HepG2 (cell line): ENCODE results near the gene EIF3B.

Experiments used
- HOXA7 ChIP-seq: sonication (generic); formaldehyde crosslinking; IDR thresholded peaks from 2 replicates; pipeline ENCODE4 v1.8.1; 2022; ENCODE audit warnings: mild to moderate bottlenecking, missing genetic modification reagents, moderate library complexity
- RFXANK ChIP-seq: IDR thresholded peaks from 2 replicates; pipeline ENCODE4 v1.6.1; 2016
- SOX6 ChIP-seq, 2 experiments: fragments of 450-650 bp in 1 of 2; sonication (generic) in 1 of 2; formaldehyde crosslinking in 1 of 2; IDR thresholded peaks; 2 replicates each; pipeline versions ENCODE4 v1.4.0 to v1.6.1; 2017 to 2020; ENCODE audit warnings: antibody characterized with exemption in 1 of 2, mild to moderate bottlenecking in 1 of 2, missing genetic modification reagents in 1 of 2
- ZFX ChIP-seq: sonication (generic); formaldehyde crosslinking; IDR thresholded peaks from 2 replicates; pipeline ENCODE4 v1.4.0; 2020; ENCODE audit warnings: mild to moderate bottlenecking, low read depth, missing genetic modification reagents, moderate library complexity
- ZNF367 ChIP-seq: sonication (generic); formaldehyde crosslinking; IDR thresholded peaks from 2 replicates; pipeline ENCODE4 v1.4.0; 2020; ENCODE audit warnings: missing genetic modification reagents, borderline replicate concordance
- ZNF7 ChIP-seq: IDR thresholded peaks from 2 replicates; pipeline ENCODE4 v1.6.1; 2016; ENCODE audit warnings: missing biosample characterization, missing genetic modification reagents
- ZNF766 ChIP-seq: sonication (generic); formaldehyde crosslinking; IDR thresholded peaks from 2 replicates; pipeline ENCODE4 v1.5.0; 2020; ENCODE audit warnings: missing genetic modification reagents, borderline replicate concordance
- TF ChIP-seq, protein P1 (sequence below): sonication (generic); formaldehyde crosslinking; IDR thresholded peaks from 2 replicates; pipeline ENCODE4 v1.5.0; 2020; ENCODE audit warnings: missing genetic modification reagents, mild to moderate bottlenecking, borderline replicate concordance

DNA sequence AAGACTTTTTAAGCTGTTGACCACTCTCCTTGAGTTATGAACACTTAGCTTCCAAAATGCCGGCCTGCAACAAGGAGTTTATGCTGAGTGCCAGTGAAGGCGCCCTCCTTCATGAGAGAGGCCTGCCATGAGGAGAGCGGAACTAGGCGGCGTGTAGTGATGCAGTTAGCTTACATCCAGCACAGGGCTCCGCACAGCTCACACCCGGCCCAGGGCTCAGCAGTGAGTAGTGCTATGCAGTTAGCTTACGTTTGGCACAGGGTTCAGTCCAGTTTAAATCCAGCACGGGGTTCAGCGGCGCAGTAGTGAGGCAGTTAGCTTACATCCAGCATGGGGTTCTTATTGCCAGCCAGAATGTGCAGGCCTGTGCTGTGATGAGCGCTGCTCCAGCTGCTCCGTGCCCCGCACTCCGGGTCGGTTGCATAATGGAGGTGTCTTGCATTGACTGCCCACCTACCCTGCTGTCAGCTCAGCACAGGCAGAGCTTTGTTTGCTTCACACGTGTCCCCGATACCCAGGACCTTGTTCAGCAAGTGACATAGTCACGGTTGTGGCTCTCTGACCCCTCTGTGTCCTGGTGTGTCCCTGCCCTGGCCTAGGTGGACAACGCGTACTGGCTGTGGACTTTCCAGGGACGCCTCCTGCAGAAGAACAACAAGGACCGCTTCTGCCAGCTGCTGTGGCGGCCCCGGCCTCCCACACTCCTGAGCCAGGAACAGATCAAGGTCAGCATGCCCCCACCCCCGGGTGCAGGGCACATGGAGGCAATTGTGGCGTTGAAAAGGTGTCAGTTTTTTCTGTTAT is 21.9 kb downstream of the EIF3B start:
- no peak for TF ChIP-seq HOXA7 (CRISPR knock-in tag)
- TF ChIP-seq ZNF7 (CRISPR knock-in tag), result no peak
- no peak for TF ChIP-seq ZNF367 (CRISPR knock-in tag)
- TF ChIP-seq SOX6 (IDR thresholded peaks at IDR 0.05), result no peak
- no peak for TF ChIP-seq SOX6 (CRISPR knock-in tag; IDR thresholded peaks at IDR 0.05)
- no peak for TF ChIP-seq ZFX (CRISPR knock-in tag)
- no peak for TF ChIP-seq RFXANK (CRISPR knock-in tag)
- TF ChIP-seq, protein P1, sequence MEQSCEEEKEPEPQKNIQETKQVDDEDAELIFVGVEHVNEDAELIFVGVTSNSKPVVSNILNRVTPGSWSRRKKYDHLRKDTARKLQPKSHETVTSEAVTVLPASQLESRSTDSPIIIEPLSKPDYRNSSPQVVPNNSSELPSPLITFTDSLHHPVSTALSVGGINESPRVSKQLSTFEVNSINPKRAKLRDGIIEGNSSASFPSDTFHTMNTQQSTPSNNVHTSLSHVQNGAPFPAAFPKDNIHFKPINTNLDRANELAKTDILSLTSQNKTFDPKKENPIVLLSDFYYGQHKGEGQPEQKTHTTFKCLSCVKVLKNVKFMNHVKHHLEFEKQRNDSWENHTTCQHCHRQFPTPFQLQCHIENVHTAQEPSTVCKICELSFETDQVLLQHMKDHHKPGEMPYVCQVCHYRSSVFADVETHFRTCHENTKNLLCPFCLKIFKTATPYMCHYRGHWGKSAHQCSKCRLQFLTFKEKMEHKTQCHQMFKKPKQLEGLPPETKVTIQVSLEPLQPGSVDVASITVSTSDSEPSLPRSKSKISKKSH (CRISPR knock-in tag), result no peak
- TF ChIP-seq ZNF766 (CRISPR knock-in tag), result no peak
